Measurements from ENCODE around the gene PRR36. TPM values are rescaled to one million over a fixed set of nuclear protein-coding genes. Genes with fewer than 3 reads are reported as not detected.
"Not testable (repeated sequence)": the region's sequence is repeated elsewhere in the genome, so short reads cannot be mapped to it uniquely, and the experiment has no call there.

The PRR36 gene
- total RNA-seq, 1 experiment from 2014 or later: not detected

DNA sequence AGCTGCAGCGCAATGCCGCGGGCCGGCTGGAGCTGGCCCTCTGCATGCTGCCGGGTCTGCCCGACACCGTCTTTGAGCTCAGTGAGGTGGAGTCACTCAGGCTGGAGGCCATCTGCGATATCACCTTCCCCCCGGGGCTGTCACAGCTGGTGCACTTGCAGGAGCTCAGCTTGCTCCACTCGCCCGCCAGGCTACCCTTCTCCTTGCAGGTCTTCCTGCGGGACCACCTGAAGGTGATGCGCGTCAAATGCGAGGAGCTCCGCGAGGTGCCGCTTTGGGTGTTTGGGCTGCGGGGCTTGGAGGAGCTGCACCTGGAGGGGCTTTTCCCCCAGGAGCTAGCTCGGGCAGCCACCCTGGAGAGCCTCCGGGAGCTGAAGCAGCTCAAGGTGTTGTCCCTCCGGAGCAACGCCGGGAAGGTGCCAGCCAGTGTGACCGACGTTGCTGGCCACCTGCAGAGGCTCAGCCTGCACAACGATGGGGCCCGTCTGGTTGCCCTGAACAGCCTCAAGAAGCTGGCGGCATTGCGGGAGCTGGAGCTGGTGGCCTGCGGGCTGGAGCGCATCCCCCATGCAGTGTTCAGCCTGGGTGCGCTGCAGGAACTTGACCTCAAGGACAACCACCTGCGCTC lies 25.7 kb upstream of the PRR36 start:
- peaks cover 14% of the 10 kb centered on the region for H3K4me1 ChIP-seq (ENCODE audit: low read length)
- H3K9me2 ChIP-seq (replicated peaks; ENCODE audit: insufficient read depth, low read length): no peaks in the 10 kb centered on the region
- H3K79me2 ChIP-seq (ENCODE audit: low read length): peaks cover 8% of the 10 kb centered on the region
- H3K9me3 ChIP-seq (ENCODE audit: low read length): no peaks in the 10 kb centered on the region
- no peak overlapping the region for H3K4me3 ChIP-seq (ENCODE audit: low read length)
- no peak overlapping the region for H2AFZ ChIP-seq (ENCODE audit: low read length)
- no peak overlapping the region for H3K9ac ChIP-seq (ENCODE audit: low read length)
- H3K4me2 ChIP-seq (ENCODE audit: low read depth, low read length, poor library complexity, severe bottlenecking): no peak overlapping the region
- H3K27ac ChIP-seq (ENCODE audit: low read length): no peak overlapping the region
- no peaks in the 10 kb centered on the region for H3K27me3 ChIP-seq (ENCODE audit: low read length)
- no peak for DNase-seq
- H3K36me3 ChIP-seq (ENCODE audit: insufficient read depth, low read length): no peaks in the 10 kb centered on the region
- no peaks in the 10 kb centered on the region; the same call in 1 of the 2 replicates for H4K20me1 ChIP-seq (ENCODE audit: insufficient read depth, low read depth, low read length)

DNA sequence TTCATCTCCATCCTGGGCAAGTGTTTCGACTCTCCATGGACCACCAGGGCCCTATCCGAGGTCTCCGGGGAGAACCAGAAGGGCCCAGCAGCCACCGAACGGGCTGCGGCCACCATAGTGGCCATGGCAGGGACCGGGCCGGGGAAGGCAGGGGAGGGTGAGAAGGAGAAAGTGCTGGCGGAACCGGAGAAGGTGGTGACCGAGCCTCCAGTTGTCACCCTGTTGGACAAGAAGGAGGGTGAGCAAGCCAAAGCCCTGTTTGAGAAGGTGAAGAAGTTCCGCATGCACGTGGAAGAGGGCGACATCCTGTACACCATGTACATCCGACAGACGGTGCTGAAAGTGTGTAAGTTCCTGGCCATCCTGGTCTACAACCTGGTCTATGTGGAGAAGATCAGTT lies 24.8 kb upstream of the PRR36 start:
- no peak overlapping the region for H2AFZ ChIP-seq (ENCODE audit: low read length)
- H3K27ac ChIP-seq (ENCODE audit: low read length): no peak overlapping the region
- H3K4me2 ChIP-seq (ENCODE audit: low read depth, low read length, poor library complexity, severe bottlenecking): no peak overlapping the region
- no peak overlapping the region for H3K9ac ChIP-seq (ENCODE audit: low read length)
- no peaks in the 10 kb centered on the region for H3K9me3 ChIP-seq (ENCODE audit: low read length)
- no peak overlapping the region for H3K4me3 ChIP-seq (ENCODE audit: low read length)
- H3K36me3 ChIP-seq (ENCODE audit: insufficient read depth, low read length): no peaks in the 10 kb centered on the region
- H3K27me3 ChIP-seq (ENCODE audit: low read length): no peaks in the 10 kb centered on the region
- H3K4me1 ChIP-seq (ENCODE audit: low read length): peaks cover 10% of the 10 kb centered on the region
- no peaks in the 10 kb centered on the region for H3K79me2 ChIP-seq (ENCODE audit: low read length)
- H3K9me2 ChIP-seq (replicated peaks; ENCODE audit: insufficient read depth, low read length): no peaks in the 10 kb centered on the region
- no peak for DNase-seq
- H4K20me1 ChIP-seq (ENCODE audit: insufficient read depth, low read depth, low read length): no peaks in the 10 kb centered on the region

DNA sequence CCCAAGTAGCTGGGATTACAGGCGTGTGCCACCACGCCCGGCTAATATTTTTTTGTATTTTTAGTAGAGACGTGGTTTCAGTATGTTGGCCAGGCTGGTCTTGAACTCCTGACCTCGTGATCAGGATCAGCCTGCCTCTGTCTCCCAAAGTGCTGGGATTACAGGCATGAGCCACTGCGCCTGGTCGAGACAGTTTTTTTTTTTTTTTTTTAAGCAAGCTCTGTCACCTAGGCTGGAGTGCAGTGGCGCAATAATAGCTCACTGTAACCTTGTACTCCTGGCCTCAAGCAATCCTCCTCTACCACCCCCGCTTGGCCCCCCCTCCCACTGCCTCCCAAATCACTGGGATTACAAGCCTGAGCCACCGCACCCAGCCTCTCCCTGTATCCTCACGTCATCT lies 23.1 kb upstream of the PRR36 start:
- H4K20me1 ChIP-seq (ENCODE audit: insufficient read depth, low read depth, low read length): no peaks in the 10 kb centered on the region
- H3K27me3 ChIP-seq (ENCODE audit: low read length): no peaks in the 10 kb centered on the region
- H3K4me1 ChIP-seq (ENCODE audit: low read length): no peaks in the 10 kb centered on the region
- no peak overlapping the region for H3K4me3 ChIP-seq (ENCODE audit: low read length)
- no peak overlapping the region for H2AFZ ChIP-seq (ENCODE audit: low read length)
- H3K79me2 ChIP-seq (ENCODE audit: low read length): no peaks in the 10 kb centered on the region
- no peak for DNase-seq
- no peak overlapping the region for H3K4me2 ChIP-seq (ENCODE audit: low read depth, low read length, poor library complexity, severe bottlenecking)
- no peak overlapping the region for H3K9ac ChIP-seq (ENCODE audit: low read length)
- H3K9me3 ChIP-seq (ENCODE audit: low read length): no peaks in the 10 kb centered on the region
- H3K9me2 ChIP-seq (replicated peaks; ENCODE audit: insufficient read depth, low read length): no peaks in the 10 kb centered on the region
- H3K27ac ChIP-seq (ENCODE audit: low read length): no peak overlapping the region
- H3K36me3 ChIP-seq (ENCODE audit: insufficient read depth, low read length): no peaks in the 10 kb centered on the region

DNA sequence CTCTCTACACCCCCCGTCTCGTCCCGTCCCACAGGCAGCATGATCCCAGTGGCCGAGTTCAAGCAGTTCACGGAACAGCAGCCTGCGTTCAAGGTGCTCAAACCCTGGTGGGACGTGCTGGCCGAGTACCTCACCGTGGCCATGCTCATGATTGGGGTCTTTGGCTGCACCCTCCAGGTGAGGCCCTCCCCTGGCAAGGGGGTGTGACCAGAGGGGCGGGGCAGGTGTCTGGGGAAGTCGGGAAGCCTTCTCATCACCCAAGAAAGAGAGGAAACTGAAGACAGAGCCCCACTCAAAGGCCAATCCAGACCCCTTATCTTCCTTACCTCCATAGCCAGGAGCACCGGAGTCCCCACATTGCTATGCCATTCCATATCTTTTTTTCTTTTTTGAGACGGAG lies 21.4 kb upstream of the PRR36 start:
- no peaks in the 10 kb centered on the region for H3K9me2 ChIP-seq (replicated peaks; ENCODE audit: insufficient read depth, low read length)
- H3K79me2 ChIP-seq (ENCODE audit: low read length): no peaks in the 10 kb centered on the region
- no peaks in the 10 kb centered on the region for H3K27me3 ChIP-seq (ENCODE audit: low read length)
- no peak for DNase-seq
- H3K9ac ChIP-seq (ENCODE audit: low read length): no peak overlapping the region
- no peaks in the 10 kb centered on the region for H3K4me1 ChIP-seq (ENCODE audit: low read length)
- no peak overlapping the region for H3K27ac ChIP-seq (ENCODE audit: low read length)
- H4K20me1 ChIP-seq (ENCODE audit: insufficient read depth, low read depth, low read length): no peaks in the 10 kb centered on the region
- H3K36me3 ChIP-seq (ENCODE audit: insufficient read depth, low read length): no peaks in the 10 kb centered on the region
- no peak overlapping the region for H3K4me2 ChIP-seq (ENCODE audit: low read depth, low read length, poor library complexity, severe bottlenecking)
- no peak overlapping the region for H2AFZ ChIP-seq (ENCODE audit: low read length)
- no peaks in the 10 kb centered on the region for H3K9me3 ChIP-seq (ENCODE audit: low read length)
- no peak overlapping the region for H3K4me3 ChIP-seq (ENCODE audit: low read length)

DNA sequence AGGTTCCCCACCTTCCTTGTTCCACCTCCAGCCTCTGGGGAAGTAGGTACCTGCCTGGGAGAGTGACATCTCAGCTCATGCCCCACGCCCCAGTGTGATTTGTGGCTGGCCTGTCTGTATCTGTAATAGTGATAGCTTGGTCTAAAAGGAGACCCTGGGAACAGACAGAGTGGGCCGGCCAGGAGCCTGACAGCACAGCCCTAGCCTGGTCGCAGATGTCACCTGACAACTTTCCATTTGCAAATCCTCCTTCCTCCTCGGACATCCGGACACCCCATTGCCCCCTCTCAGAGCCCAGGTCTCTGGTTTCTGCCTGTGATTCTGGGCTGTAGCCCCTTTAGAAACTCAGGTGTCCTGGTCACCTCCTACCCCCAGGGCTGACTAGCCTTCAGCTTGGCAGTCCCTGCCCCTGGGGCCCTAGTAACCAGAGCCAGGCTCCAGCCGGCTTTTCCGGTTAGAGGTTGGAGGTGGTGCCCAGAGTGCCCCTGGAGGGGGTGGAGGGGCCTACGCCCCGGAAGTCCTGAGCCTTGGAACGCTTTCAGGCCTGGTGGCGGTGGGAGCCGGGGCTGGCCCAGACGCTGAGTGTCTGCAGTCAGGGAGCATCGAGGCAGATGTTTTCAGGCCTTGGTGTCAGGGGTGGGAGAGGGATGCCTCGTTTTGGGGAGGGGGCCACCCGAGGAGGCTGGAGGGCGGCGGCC lies 20.6 kb upstream of the PRR36 start:
- Histone ChIP-seq H3K79me2 (ENCODE audit: low read length) (no peaks in the 10 kb centered on the region), H3K27ac (ENCODE audit: low read length) (no peak overlapping the region), H3K27me3 (ENCODE audit: low read length) (no peaks in the 10 kb centered on the region), H2AFZ (ENCODE audit: low read length) (no peak overlapping the region), H3K4me1 (ENCODE audit: low read length) (no peaks in the 10 kb centered on the region), H3K4me2 (ENCODE audit: low read depth, low read length, poor library complexity, severe bottlenecking) (no peak overlapping the region), H3K36me3 (ENCODE audit: insufficient read depth, low read length) (no peaks in the 10 kb centered on the region), H3K9me2 (replicated peaks; ENCODE audit: insufficient read depth, low read length) (no peaks in the 10 kb centered on the region), H3K9ac (ENCODE audit: low read length) (no peak overlapping the region), H3K9me3 (ENCODE audit: low read length) (no peaks in the 10 kb centered on the region), H3K4me3 (ENCODE audit: low read length) (no peak overlapping the region), H4K20me1 (ENCODE audit: insufficient read depth, low read depth, low read length) (no peaks in the 10 kb centered on the region)
- DNase-seq: no peak

DNA sequence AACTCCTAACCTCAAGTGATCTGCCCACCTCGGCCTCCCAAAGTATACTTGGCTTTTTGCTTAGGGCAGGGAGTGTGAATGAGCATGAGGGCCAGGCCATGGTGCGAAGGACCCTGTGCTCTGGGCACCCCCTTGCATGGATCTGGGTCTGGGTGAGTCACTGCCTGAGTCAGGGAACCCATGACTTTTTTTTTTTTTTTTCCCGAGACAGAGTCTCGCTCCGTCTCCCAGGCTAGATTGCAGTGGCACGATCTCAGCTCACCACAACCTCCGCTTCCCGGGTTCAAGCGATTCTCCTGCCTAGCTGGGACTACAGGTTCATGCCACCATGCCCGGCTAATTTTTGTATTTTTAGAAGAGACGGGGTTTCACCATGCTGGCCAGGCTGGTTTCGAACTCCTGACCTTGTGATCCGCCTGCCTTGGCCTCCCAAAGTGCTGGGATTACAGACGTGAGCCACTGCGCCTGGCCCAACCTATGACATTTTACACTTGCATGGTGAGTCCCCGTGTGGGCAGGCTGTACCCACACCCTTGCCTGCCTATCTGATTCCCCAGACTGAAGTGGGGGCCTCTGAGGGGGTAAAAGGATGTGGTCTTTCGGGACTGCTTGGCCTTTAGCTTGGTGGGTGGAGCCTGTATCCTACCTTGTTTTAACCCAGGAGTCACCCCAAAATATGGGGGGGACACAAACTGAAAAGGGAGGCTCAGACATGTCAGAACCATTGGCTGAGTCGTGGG lies 19.3 kb upstream of the PRR36 start:
- H3K9ac ChIP-seq (ENCODE audit: low read length); H3K9me2 ChIP-seq (replicated peaks; ENCODE audit: insufficient read depth, low read length); H3K79me2 ChIP-seq (ENCODE audit: low read length); H3K36me3 ChIP-seq (ENCODE audit: insufficient read depth, low read length); H3K4me3 ChIP-seq (ENCODE audit: low read length); H3K9me3 ChIP-seq (ENCODE audit: low read length); H2AFZ ChIP-seq (ENCODE audit: low read length); H3K4me2 ChIP-seq (ENCODE audit: low read depth, low read length, poor library complexity, severe bottlenecking); H3K27me3 ChIP-seq (ENCODE audit: low read length); DNase-seq; H3K4me1 ChIP-seq (ENCODE audit: low read length); H3K27ac ChIP-seq (ENCODE audit: low read length); H4K20me1 ChIP-seq (ENCODE audit: insufficient read depth, low read depth, low read length): not testable (repeated sequence)

DNA sequence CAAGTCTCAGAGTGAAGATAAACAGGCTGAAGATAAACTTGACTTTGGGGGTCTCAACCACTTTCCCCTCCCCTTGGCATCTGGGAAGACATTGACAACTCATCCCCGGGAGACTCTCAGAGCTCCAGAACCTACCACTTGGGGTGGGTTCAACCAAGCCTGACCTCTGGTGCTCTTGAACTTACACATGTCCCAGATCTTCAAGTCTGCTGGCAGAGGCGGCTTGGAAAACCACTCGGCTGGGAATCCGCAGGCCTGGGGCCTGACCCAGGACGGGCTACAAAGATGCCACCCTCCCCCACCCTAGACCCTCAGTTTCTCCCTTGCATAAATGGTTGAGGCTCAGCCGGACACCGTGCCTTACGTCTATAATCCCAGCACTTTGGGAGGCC lies 14.6 kb upstream of the PRR36 start:
- Histone ChIP-seq H3K9me3 (ENCODE audit: low read length) (no peaks in the 10 kb centered on the region), H3K79me2 (ENCODE audit: low read length) (no peaks in the 10 kb centered on the region), H3K36me3 (ENCODE audit: insufficient read depth, low read length) (no peaks in the 10 kb centered on the region), H3K27ac (ENCODE audit: low read length) (no peak overlapping the region), H3K9ac (ENCODE audit: low read length) (no peak overlapping the region), H3K9me2 (replicated peaks; ENCODE audit: insufficient read depth, low read length) (no peaks in the 10 kb centered on the region), H2AFZ (ENCODE audit: low read length) (no peak overlapping the region), H3K4me3 (ENCODE audit: low read length) (no peak overlapping the region), H3K4me1 (ENCODE audit: low read length) (no peaks in the 10 kb centered on the region), H4K20me1 (ENCODE audit: insufficient read depth, low read depth, low read length) (no peaks in the 10 kb centered on the region), H3K27me3 (ENCODE audit: low read length) (no peaks in the 10 kb centered on the region), H3K4me2 (ENCODE audit: low read depth, low read length, poor library complexity, severe bottlenecking) (no peak overlapping the region)
- no peak for DNase-seq

DNA sequence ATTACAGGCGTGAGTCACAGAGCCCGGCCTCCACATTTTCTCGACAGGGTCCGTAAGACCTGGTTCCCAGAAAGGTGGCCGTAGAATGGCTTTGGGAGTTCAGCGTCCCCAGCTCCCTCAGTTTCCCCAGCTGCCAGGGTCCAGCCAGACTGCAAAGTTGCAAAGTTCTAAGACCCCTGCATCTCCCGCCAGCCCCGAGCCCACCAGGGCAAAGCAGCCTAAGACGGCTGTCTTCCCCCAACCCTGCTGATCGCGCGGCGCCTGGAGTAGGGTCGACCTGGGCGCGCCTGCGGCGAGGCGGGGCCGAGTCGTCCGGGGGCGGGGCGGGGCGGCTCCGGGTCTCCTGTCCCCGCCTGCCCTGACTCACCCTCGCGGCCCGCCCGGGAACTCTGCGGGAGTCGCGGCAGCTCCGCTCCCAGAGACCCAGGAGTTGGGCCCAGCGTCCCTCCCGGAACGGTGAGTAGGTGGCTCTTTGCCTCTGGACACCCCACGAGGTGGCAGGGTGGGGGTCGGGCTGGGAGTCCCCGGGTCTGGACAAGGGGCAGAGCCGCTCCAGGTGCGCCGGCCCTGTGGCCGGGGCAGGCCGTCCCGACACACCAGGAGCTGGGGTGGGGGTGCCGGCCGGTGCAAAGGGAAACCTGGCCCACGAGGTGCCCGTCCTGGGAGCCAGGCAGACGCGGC lies 14.1 kb upstream of the PRR36 start, which contains the start of gene LRRC8E:
Gene LRRC8E, plus strand, starts transcription at position 366 of the 681 bp plus-strand sequence. CDS start 7,094 bp downstream, outside the sequence.
- Histone ChIP-seq H3K9ac (ENCODE audit: low read length) (no peak within 1 kb of the TSS), H2AFZ (ENCODE audit: low read length) (no peak within 1 kb of the TSS)

More for the DNA sequence above, 14.1 kb upstream of the PRR36 start, which contains the start of gene LRRC8E:
- Histone ChIP-seq H3K9me2 (replicated peaks; ENCODE audit: insufficient read depth, low read length) (no peaks in the 10 kb centered on the region), H3K4me1 (ENCODE audit: low read length) (no peaks in the 10 kb centered on the region), H3K4me2 (ENCODE audit: low read depth, low read length, poor library complexity, severe bottlenecking) (no peak within 1 kb of the TSS), H3K27ac (ENCODE audit: low read length) (no peak within 1 kb of the TSS), H3K4me3 (ENCODE audit: low read length) (no peak within 1 kb of the TSS), H3K79me2 (ENCODE audit: low read length) (no peaks in the 10 kb centered on the region), H4K20me1 (ENCODE audit: insufficient read depth, low read depth, low read length) (no peaks in the 10 kb centered on the region), H3K36me3 (ENCODE audit: insufficient read depth, low read length) (no peaks in the 10 kb centered on the region), H3K27me3 (ENCODE audit: low read length) (no peaks in the 10 kb centered on the region), H3K9me3 (ENCODE audit: low read length) (no peaks in the 10 kb centered on the region)
- DNase-seq: no peak
